GM12864 (cell line): Measurements from ENCODE around the gene ZNF442.

ENCODE experiments used
- DNase-seq: peaks from one replicate; pipeline ENCODE4 v3.0.0-alpha.2; 2011; ENCODE audit warnings: low read depth
- H3K4me3 ChIP-seq: 2 replicates; pipeline ENCODE4 v1.5.1; 2011; ENCODE audit warnings: mild to moderate bottlenecking, low read depth, low read length, control low read depth
- CTCF ChIP-seq: IDR thresholded peaks from 2 replicates; pipeline ENCODE4 v1.5.1; 2011; ENCODE audit warnings: low read depth, mild to moderate bottlenecking, moderate library complexity, low read length, control low read depth, inconsistent platforms; ENCODE audit errors: missing control alignments

Gene ZNF442

GRCh38 chr19:12345197-12345596 is 20.3 kb downstream of the ZNF442 start:
- H3K4me3 ChIP-seq, result no peak overlapping the region
- no peak for DNase-seq
- no peak for TF ChIP-seq CTCF

DNA sequence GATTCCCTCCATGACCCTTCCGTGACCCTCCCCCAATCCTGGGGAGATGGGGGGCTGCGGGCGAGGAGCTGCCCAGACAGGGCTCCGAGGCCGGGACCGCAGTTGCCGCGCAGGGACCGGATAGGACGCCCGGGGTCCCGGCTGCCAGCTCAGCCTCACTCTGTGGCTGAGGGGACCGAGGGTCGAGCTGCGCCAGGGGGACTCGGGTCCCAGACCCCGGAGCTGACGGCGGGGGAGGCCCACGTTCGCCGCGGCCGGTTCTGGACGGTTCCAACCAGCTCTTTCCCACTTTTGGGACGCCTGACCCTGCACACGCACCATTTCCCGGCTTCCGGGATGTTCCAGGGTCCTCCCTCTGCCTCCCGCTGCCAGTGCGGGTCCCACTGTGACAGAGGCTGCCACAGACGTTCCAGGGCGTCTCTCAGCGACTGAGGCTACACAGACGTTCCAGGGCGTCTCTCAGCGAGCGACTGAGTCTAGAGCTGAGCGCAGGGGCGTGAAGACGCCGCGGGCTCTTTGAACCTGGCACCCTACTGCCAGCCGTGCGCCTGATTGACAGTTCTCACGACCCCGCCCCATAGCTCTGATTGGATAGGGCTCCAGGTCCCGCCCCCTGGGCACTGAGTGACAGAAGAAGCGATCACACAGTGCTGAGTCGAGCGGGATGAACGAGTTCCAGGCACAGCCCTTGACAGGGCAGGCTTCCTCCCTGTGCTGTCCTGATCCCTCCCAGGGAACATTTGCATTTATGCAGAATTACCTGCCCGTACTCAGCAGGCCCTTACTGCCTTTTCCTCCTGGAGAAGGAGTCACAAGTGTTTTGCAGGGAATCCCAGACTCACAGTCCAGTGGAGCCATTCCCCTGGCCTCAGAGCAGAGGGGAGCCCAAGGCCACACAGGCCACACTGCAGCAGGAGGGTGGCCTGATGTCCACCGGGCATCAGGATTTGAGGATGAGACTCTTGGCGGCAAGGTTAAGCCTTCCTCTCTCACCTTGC is 32.0 kb downstream of the ZNF442 start, which contains the start of gene ZNF563:
TSS of gene ZNF563 (minus strand) at position 472 of the 998 bp plus-strand sequence. CDS start at position 321, 151 bp downstream.
- peak within 1 kb of the TSS; percentile 98 for H3K4me3 ChIP-seq
- TF ChIP-seq CTCF, result no peak
- DNase-seq, result peak; percentile 94

- TF ChIP-seq CTCF, result no peak
- H3K4me3 ChIP-seq, result no peak overlapping the region; the same call in 1 of the 2 replicates
- DNase-seq, result peak; percentile 78
Measured at GRCh38 chr19:12331211-12331941, 34.1 kb downstream of the ZNF442 start.

DNA sequence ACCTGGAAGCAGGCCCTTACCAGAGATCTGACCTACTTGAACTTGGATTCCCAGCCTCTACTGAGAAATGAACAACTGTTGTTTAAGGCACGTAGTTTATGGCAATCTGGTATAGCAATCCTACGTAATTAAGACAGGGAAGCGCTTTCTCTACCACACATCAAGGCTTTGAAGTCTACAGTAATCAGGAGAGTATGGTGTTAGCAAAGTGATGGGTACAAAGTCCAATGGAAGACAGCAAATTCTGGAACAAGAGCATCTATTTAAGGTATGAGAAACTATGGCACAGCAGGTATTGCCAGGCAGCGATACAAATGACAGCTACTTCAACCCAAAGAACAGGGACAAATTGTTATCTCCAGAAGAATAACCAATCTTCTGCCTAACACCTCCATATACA is 35.1 kb downstream of the ZNF442 start:
- DNase-seq, result no peak
- no peak for TF ChIP-seq CTCF
- no peak overlapping the region for H3K4me3 ChIP-seq

GRCh38 chr19:12325690-12326089 is 39.8 kb downstream of the ZNF442 start:
- no peak for DNase-seq
- no peak for TF ChIP-seq CTCF
- no peak overlapping the region for H3K4me3 ChIP-seq

- no peak overlapping the region for H3K4me3 ChIP-seq
- TF ChIP-seq CTCF, result no peak
- no peak for DNase-seq
Measured at GRCh38 chr19:12318782-12319413, 46.6 kb downstream of the ZNF442 start.
